ENCODE results near the gene TAF3. TPM values are rescaled to one million over a fixed set of nuclear protein-coding genes. Genes with fewer than 3 reads are reported as not detected.

Gene TAF3
- total and polyA plus RNA-seq, 7 donors: 3.0 to 12.2 (median 5.2) TPM

GRCh38 chr10:7886056-7886455, 67.8 kb downstream of the TAF3 start:
- TF ChIP-seq POLR2AphosphoS5 (IDR thresholded peaks at IDR 0.05) (no peak), POLR2A (IDR thresholded peaks at IDR 0.05) (no peak), EP300 (IDR thresholded peaks at IDR 0.05) (no peak)
- TF ChIP-seq, protein P1, sequence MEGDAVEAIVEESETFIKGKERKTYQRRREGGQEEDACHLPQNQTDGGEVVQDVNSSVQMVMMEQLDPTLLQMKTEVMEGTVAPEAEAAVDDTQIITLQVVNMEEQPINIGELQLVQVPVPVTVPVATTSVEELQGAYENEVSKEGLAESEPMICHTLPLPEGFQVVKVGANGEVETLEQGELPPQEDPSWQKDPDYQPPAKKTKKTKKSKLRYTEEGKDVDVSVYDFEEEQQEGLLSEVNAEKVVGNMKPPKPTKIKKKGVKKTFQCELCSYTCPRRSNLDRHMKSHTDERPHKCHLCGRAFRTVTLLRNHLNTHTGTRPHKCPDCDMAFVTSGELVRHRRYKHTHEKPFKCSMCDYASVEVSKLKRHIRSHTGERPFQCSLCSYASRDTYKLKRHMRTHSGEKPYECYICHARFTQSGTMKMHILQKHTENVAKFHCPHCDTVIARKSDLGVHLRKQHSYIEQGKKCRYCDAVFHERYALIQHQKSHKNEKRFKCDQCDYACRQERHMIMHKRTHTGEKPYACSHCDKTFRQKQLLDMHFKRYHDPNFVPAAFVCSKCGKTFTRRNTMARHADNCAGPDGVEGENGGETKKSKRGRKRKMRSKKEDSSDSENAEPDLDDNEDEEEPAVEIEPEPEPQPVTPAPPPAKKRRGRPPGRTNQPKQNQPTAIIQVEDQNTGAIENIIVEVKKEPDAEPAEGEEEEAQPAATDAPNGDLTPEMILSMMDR (IDR thresholded peaks at IDR 0.05): no peak
- no peaks in the 10 kb centered on the region for H3K9me3 ChIP-seq
- no peak for DNase-seq
- H3K4me1 ChIP-seq: no peaks in the 10 kb centered on the region
- WGBS, 2 donors: 55 to 76% methylated on average over 2 of the region's 2 CpGs
- H3K36me3 ChIP-seq: no peaks in the 10 kb centered on the region
- no peaks in the 10 kb centered on the region for H3K27me3 ChIP-seq
- H3K27ac ChIP-seq: no peak overlapping the region
- H3K4me3 ChIP-seq: no peak overlapping the region
- intact Hi-C loops (cut with DNase I): no loop called here

- no peaks in the 10 kb centered on the region for H3K36me3 ChIP-seq
- DNase-seq: no peak
- no peaks in the 10 kb centered on the region for H3K9me3 ChIP-seq
- no peak overlapping the region for H3K4me3 ChIP-seq
- peaks cover 0 to 9% (median 0%) of the 10 kb centered on the region in 4 donors for H3K4me1 ChIP-seq
- no peaks in the 10 kb centered on the region for H3K27me3 ChIP-seq
- 89 to 93% methylated on average over 8 of the region's 8 CpGs for WGBS, 2 donors
- no peak overlapping the region for H3K27ac ChIP-seq
- no peak for TF ChIP-seq POLR2AphosphoS5 (IDR thresholded peaks at IDR 0.05)
- no peak for TF ChIP-seq EP300 (IDR thresholded peaks at IDR 0.05)
- no peak for TF ChIP-seq POLR2A (IDR thresholded peaks at IDR 0.05)
- TF ChIP-seq, protein P1 (IDR thresholded peaks at IDR 0.05): no peak
- intact Hi-C loops (cut with DNase I): no loop called here
Measured at GRCh38 chr10:7887174-7887816, 69.0 kb downstream of the TAF3 start.

GRCh38 chr10:7889947-7890542, 71.7 kb downstream of the TAF3 start:
- Histone ChIP-seq H3K4me1 (peaks cover 0 to 9% (median 0%) of the 10 kb centered on the region in 4 donors), H3K27me3 (no peaks in the 10 kb centered on the region), H3K27ac (no peak overlapping the region), H3K4me3 (no peak overlapping the region), H3K36me3 (no peaks in the 10 kb centered on the region), H3K9me3 (no peaks in the 10 kb centered on the region)
- TF ChIP-seq, protein P1 (IDR thresholded peaks at IDR 0.05): no peak
- no peak for TF ChIP-seq EP300 (IDR thresholded peaks at IDR 0.05)
- no peak for TF ChIP-seq POLR2A (IDR thresholded peaks at IDR 0.05)
- TF ChIP-seq POLR2AphosphoS5 (IDR thresholded peaks at IDR 0.05): no peak
- WGBS, 2 donors: 87 to 94% methylated on average over 5 of the region's 5 CpGs
- DNase-seq: no peak
- intact Hi-C loops (cut with DNase I): no loop called here

DNA sequence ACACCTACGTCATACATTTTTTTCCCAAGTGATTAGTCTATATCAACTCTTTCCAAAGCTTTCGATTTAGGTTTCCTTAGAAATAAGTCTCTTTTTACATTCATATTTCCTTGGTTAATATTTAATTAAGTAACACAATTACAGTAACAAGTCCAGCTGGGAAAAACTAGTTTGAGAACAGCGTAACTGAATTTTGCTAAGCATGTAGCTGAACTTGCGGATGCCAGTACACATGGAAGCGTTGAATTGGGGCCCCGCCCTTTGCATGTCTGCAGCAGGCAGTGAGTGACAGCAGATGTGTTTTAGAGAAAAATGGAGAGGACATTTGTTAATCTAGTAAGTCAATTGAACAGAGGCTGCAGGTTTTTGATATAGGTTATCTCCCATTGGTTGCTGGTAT, 72.5 kb downstream of the TAF3 start:
- Histone ChIP-seq H3K9me3 (no peaks in the 10 kb centered on the region), H3K4me1 (peaks cover 0 to 9% (median 0%) of the 10 kb centered on the region in 4 donors), H3K27me3 (no peaks in the 10 kb centered on the region), H3K4me3 (no peak overlapping the region), H3K36me3 (no peaks in the 10 kb centered on the region), H3K27ac (no peak overlapping the region)
- TF ChIP-seq POLR2AphosphoS5 (IDR thresholded peaks at IDR 0.05) (no peak), EP300 (IDR thresholded peaks at IDR 0.05) (no peak), POLR2A (IDR thresholded peaks at IDR 0.05) (no peak)
- TF ChIP-seq, protein P1 (IDR thresholded peaks at IDR 0.05): no peak
- intact Hi-C loops (cut with DNase I): no loop called here
- no peak for DNase-seq
- WGBS, 2 donors: 24 to 73% methylated on average over 6 of the region's 6 CpGs
